HG03520 (cell line): ENCODE results near the gene CDK16.
A peak's percentile ranks its signal among the peaks of the same experiment; 100 is the strongest.

Source experiments
- ATAC-seq: cut with Tn5 transposase; IDR thresholded peaks from one replicate; pipeline ENCODE4 v1.9.1; 2021; ENCODE audit warnings: mild to moderate bottlenecking, moderate library complexity; ENCODE audit not compliant: unreplicated experiment

The CDK16 gene

GRCh38 chrX:47226531-47227333, 8.3 kb downstream of the CDK16 start:
- no peak for ATAC-seq

- ATAC-seq, result no peak
Measured at GRCh38 chrX:47227334-47227583, 8.8 kb downstream of the CDK16 start.

- ATAC-seq, result no peak
Measured at GRCh38 chrX:47228550-47229270, 10.2 kb downstream of the CDK16 start.

GRCh38 chrX:47229427-47229826, 10.9 kb downstream of the CDK16 start:
- ATAC-seq, result no peak

- no peak for ATAC-seq
Measured at GRCh38 chrX:47230136-47230868, 11.8 kb downstream of the CDK16 start.

- no peak for ATAC-seq
Measured at GRCh38 chrX:47231167-47231566, 12.7 kb downstream of the CDK16 start.

GRCh38 chrX:47232197-47232802, 13.8 kb downstream of the CDK16 start:
- ATAC-seq, result no peak

GRCh38 chrX:47232803-47233332, 14.4 kb downstream of the CDK16 start, which contains the start of gene USP11:
TSS of gene USP11 (plus strand) at chrX:47233009. CDS start at chrX:47233044, 35 bp downstream.
- ATAC-seq, result no peak

- peak; percentile 71 for ATAC-seq
Measured at GRCh38 chrX:47233333-47234113, 15.0 kb downstream of the CDK16 start.

GRCh38 chrX:47234583-47234982, 16.1 kb downstream of the CDK16 start:
- no peak for ATAC-seq

- no peak for ATAC-seq
Measured at GRCh38 chrX:47235691-47236103, 17.2 kb downstream of the CDK16 start.

GRCh38 chrX:47239199-47239598, 20.7 kb downstream of the CDK16 start:
- ATAC-seq, result no peak

- ATAC-seq, result no peak
Measured at GRCh38 chrX:47239898-47240545, 21.5 kb downstream of the CDK16 start.

- ATAC-seq, result no peak
Measured at GRCh38 chrX:47240619-47241018, 22.1 kb downstream of the CDK16 start.

- ATAC-seq, result no peak
Measured at GRCh38 chrX:47241201-47242011, 22.9 kb downstream of the CDK16 start.

GRCh38 chrX:47242321-47242720, 23.8 kb downstream of the CDK16 start:
- ATAC-seq, result no peak

GRCh38 chrX:47243351-47243750, 24.9 kb downstream of the CDK16 start:
- no peak for ATAC-seq

- ATAC-seq, result no peak
Measured at GRCh38 chrX:47244676-47245075, 26.2 kb downstream of the CDK16 start.

GRCh38 chrX:47245156-47245555, 26.7 kb downstream of the CDK16 start:
- no peak for ATAC-seq
